ENCODE measurements around the gene HNF4A.

Gene HNF4A

DNA sequence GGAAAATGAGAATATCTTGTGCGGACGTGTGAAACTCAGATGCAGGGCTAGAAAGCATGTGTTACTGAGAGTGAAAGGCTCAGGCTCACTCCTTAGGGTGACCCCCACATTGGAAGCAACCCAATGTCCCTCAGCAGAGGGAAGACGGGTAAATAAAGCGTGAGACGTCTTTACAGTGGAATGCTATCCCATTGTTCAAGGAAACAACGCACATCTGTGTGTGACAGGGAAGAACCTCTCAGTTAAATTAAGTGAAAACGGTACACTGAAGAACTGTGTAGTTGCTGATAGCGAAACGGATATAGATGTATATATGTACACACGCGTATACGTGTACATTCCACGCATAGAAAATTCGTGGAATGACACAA lies 839 bp downstream of the HNF4A start:
- DNase-seq (ENCODE audit: low read depth), result no peak
- no peak overlapping the region for H3K4me3 ChIP-seq (ENCODE audit: control insufficient read depth, low read depth, low read length)
- TF ChIP-seq, protein P1, sequence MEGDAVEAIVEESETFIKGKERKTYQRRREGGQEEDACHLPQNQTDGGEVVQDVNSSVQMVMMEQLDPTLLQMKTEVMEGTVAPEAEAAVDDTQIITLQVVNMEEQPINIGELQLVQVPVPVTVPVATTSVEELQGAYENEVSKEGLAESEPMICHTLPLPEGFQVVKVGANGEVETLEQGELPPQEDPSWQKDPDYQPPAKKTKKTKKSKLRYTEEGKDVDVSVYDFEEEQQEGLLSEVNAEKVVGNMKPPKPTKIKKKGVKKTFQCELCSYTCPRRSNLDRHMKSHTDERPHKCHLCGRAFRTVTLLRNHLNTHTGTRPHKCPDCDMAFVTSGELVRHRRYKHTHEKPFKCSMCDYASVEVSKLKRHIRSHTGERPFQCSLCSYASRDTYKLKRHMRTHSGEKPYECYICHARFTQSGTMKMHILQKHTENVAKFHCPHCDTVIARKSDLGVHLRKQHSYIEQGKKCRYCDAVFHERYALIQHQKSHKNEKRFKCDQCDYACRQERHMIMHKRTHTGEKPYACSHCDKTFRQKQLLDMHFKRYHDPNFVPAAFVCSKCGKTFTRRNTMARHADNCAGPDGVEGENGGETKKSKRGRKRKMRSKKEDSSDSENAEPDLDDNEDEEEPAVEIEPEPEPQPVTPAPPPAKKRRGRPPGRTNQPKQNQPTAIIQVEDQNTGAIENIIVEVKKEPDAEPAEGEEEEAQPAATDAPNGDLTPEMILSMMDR (conservative IDR thresholded peaks at IDR 0.05; ENCODE audit: control insufficient read depth, insufficient read depth, low read depth, low read length), result no peak

DNA sequence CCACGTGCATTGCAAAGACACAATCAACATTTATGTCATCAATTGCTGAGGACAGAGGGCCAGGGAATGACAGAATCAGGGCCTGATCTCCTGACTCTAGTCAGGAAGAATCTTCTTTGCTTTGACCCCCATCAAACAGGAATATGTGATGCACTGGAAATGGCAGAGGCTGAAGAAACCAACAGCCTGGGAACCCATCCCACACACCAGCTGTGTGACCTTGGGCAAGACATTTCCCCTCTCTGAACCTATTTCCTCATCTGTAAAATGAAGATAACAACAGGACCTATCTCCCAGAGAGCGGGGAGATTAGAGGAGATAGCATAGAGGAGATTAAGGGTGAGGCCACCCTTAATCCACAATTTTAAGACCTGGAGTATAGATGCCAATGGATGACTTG lies 1.5 kb downstream of the HNF4A start:
- DNase-seq (ENCODE audit: low read depth), result no peak
- H3K4me3 ChIP-seq (ENCODE audit: control insufficient read depth, low read depth, low read length), result no peak overlapping the region
- TF ChIP-seq, protein P1 (conservative IDR thresholded peaks at IDR 0.05; ENCODE audit: control insufficient read depth, insufficient read depth, low read depth, low read length), result no peak

DNA sequence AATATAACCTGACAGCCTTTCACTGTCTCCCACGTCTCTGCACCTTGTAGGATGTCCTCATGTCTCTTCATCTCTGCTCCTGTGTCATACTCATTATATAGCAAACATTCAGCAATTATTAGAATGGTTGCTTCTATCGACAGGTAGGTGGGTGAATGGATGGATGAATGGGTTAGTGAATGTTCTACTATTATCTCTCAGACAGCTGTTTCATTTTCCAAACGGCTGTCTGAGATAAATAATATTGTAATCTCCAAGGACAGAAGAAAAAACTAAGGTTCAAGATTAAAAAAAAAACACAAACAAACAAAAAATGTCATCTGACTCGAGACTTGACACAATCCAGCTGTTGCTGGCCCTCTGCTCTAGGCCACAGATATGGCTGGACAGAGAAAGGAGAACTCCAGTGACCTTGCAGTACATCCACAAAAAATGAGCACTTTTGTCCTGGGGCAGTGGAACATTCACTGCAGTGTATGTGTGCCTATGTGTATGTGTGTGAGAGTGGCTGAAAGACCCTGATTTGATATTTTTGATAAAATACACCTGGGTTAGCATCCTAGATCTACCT lies 2.1 kb downstream of the HNF4A start:
- DNase-seq (ENCODE audit: low read depth), result no peak
- TF ChIP-seq, protein P1 (conservative IDR thresholded peaks at IDR 0.05; ENCODE audit: control insufficient read depth, insufficient read depth, low read depth, low read length), result no peak
- H3K4me3 ChIP-seq (ENCODE audit: control insufficient read depth, low read depth, low read length), result no peak overlapping the region

DNA sequence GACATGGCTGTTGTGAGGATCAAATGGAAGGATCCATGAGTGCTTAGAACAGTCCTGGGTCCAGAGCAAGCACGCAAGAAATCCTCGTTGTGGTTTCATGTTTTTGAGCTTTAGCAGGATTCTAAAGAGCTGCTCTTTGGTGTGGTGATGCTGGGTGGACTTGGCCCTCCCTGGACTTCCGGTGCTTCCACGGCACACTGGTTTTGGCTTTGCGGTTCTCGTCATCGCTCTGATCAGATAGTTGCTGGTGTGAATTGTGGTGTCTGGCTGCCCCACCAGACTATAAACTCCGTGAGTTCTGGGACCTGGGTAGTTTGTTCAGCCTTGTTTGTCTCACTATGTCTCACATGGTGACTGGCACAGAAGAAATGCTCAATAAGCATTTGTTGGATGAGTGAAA lies 3.3 kb downstream of the HNF4A start:
- DNase-seq (ENCODE audit: low read depth), result no peak
- no peak overlapping the region for H3K4me3 ChIP-seq (ENCODE audit: control insufficient read depth, low read depth, low read length)
- TF ChIP-seq, protein P1 (conservative IDR thresholded peaks at IDR 0.05; ENCODE audit: control insufficient read depth, insufficient read depth, low read depth, low read length), result no peak

DNA sequence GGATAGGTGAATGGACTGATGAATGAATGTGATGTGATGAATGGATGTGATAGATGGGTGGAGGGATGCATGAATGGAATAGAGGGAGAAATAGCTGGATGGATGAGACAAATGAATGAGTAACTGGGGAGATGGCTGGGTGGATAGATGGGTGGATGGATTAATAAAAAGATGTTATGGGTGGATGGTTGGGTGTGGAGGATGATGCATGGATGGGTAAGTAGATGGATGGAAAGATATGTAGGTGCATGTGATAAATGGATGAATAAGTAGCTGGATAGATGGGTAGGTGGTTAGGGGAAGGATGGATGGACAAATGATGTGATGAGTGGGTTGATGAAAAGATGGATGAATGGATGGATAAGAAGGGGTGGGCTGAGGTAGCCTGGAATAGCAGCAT lies 4.7 kb downstream of the HNF4A start:
- DNase-seq (ENCODE audit: low read depth), result no peak
- H3K4me3 ChIP-seq (ENCODE audit: control insufficient read depth, low read depth, low read length), result no peak overlapping the region
- TF ChIP-seq, protein P1 (conservative IDR thresholded peaks at IDR 0.05; ENCODE audit: control insufficient read depth, insufficient read depth, low read depth, low read length), result no peak

DNA sequence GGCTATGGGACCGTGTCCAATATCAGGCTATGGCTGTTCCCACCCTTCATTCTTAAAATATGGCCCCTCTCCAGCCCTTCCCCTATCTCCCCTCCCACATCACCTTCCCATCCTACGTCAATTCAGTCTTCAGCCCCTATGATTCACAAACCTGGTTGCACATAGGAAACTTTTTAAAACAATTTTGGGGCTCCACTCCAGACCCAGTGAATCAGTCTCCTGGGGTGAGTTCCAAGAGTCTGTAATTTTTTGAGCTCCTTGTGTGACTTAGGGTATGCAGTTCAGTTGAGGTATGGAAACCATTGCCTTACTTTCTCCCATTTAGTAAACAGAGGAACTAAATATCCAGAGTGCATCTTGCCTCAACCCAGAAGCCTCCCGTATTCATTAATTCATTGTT lies 5.5 kb downstream of the HNF4A start:
- no peak overlapping the region for H3K4me3 ChIP-seq (ENCODE audit: control insufficient read depth, low read depth, low read length)
- TF ChIP-seq, protein P1 (conservative IDR thresholded peaks at IDR 0.05; ENCODE audit: control insufficient read depth, insufficient read depth, low read depth, low read length), result no peak
- peak; percentile 17 for DNase-seq (ENCODE audit: low read depth)

DNA sequence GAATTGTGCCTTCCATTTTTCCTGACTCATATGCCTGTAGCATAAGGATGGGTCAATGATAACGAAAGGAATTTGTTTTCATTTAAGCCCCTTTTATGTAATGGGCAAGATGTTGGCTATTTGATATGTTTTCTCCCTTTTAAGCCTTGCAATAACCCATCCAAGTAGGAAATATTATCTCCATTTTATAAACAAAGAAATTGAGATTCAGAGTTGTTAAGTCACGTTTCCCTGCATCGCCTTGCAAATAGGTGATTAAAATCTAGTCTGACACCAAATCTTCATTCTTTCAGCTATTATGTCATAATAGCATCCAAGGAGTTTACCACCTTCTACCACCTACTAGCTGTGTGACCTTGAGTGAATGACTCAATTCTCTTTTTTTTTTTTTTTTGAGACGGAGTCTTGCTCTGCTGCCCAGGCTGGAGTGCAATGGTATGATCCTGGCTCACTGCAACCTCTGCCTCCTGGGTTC lies 7.0 kb downstream of the HNF4A start:
- TF ChIP-seq, protein P1 (conservative IDR thresholded peaks at IDR 0.05; ENCODE audit: control insufficient read depth, insufficient read depth, low read depth, low read length), result no peak
- no peak overlapping the region for H3K4me3 ChIP-seq (ENCODE audit: control insufficient read depth, low read depth, low read length)
- DNase-seq (ENCODE audit: low read depth), result no peak

Measured in fibroblast of mammary gland (primary cell).